Hepatocyte (in vitro differentiated cells): ENCODE data around the gene BICD1. TPM values are rescaled to one million over a fixed set of nuclear protein-coding genes. Genes with fewer than 3 reads are reported as not detected.
"Not testable (repeated sequence)": the region's sequence is repeated elsewhere in the genome, so short reads cannot be mapped to it uniquely, and the experiment has no call there.

Experiments used
- DNase-seq: peaks from one replicate; pipeline ENCODE4 v3.0.0-alpha.2; 2016; ENCODE audit warnings: low spot score
- H2AFZ ChIP-seq: fragments of 200-600 bp; sonication (generic); 2 replicates; pipeline ENCODE4 v1.6.0; 2016; ENCODE audit warnings: antibody characterized with exemption, mild to moderate bottlenecking
- H3K27ac ChIP-seq: fragments of 200-600 bp; sonication (generic); 2 replicates; pipeline ENCODE4 v1.5.1; 2016; ENCODE audit warnings: mild to moderate bottlenecking
- H3K27me3 ChIP-seq: fragments of 200-600 bp; sonication (generic); 2 replicates; pipeline ENCODE4 v1.6.1; 2016
- H3K36me3 ChIP-seq: fragments of 200-600 bp; sonication (generic); replicated peaks from 2 replicates; pipeline ENCODE4 v1.5.1; 2016; ENCODE audit warnings: low read depth; ENCODE audit not compliant: insufficient read depth
- H3K4me1 ChIP-seq: fragments of 200-600 bp; sonication (generic); 2 replicates; pipeline ENCODE4 v1.5.1; 2016; ENCODE audit warnings: mild to moderate bottlenecking, moderate library complexity; ENCODE audit not compliant: insufficient read depth
- H3K4me2 ChIP-seq: fragments of 200-600 bp; sonication (generic); 2 replicates; pipeline ENCODE4 v1.6.0; 2016
- H3K4me3 ChIP-seq: fragments of 200-600 bp; sonication (generic); 2 replicates; pipeline ENCODE4 v1.5.1; 2016; ENCODE audit warnings: mild to moderate bottlenecking
- H3K79me2 ChIP-seq: fragments of 200-600 bp; sonication (generic); 2 replicates; pipeline ENCODE4 v1.6.0; 2017; ENCODE audit warnings: mild to moderate bottlenecking
- H3K9me2 ChIP-seq: fragments of 200-600 bp; sonication (generic); replicated peaks from 2 replicates; pipeline ENCODE4 v1.6.0; 2017; ENCODE audit warnings: mild to moderate bottlenecking; ENCODE audit not compliant: insufficient read depth
- H3K9me3 ChIP-seq: fragments of 200-600 bp; sonication (generic); 2 replicates; pipeline ENCODE4 v1.5.1; 2016; ENCODE audit warnings: low read depth, mild to moderate bottlenecking
- H4K20me1 ChIP-seq: fragments of 200-600 bp; sonication (generic); 2 replicates; pipeline ENCODE4 v1.6.0; 2016; ENCODE audit warnings: mild to moderate bottlenecking; ENCODE audit not compliant: insufficient read depth, poor library complexity, severe bottlenecking
- EZH2 ChIP-seq: fragments of 200-600 bp; sonication (generic); IDR thresholded peaks from 2 replicates; pipeline ENCODE4 v1.6.1; 2016; ENCODE audit warnings: antibody characterized with exemption, mild to moderate bottlenecking, borderline replicate concordance
- EZH2phosphoT487 ChIP-seq: fragments of 200-600 bp; sonication (generic); IDR thresholded peaks from one replicate; pipeline ENCODE4 v1.6.1; 2018; ENCODE audit warnings: antibody characterized with exemption, mild to moderate bottlenecking, low read depth, moderate library complexity; ENCODE audit not compliant: unreplicated experiment, severe bottlenecking
- WGBS: methylation state at CpG from one replicate; pipeline ENCODE4 v1.1.6; 2016; ENCODE audit warnings: low lambda C conversion rate; ENCODE audit errors: missing lambda C conversion rate; 5-methylcytosine and 5-hydroxymethylcytosine counted together
- polyA plus RNA-seq: library from polyadenylated mRNA; unstranded; fragments of >200 nt; fragmentation: Nextera tagmentation; extraction: Ambion mirVana; gene quantifications from 2 replicates; pipeline ENCODE4 v1.2.1, GENCODE V29; 2016
- total RNA-seq: library from RNA; depleted of rRNA; stranded (reverse); fragments of >200 nt; gene quantifications from 2 replicates; pipeline ENCODE4 v1.2.3, GENCODE V29; 2014
- TF ChIP-seq, protein P1 (sequence below): fragments of 200-600 bp; sonication (generic); IDR thresholded peaks from 2 replicates; pipeline ENCODE4 v1.5.1; 2016; ENCODE audit warnings: antibody characterized with exemption, mild to moderate bottlenecking; ENCODE audit not compliant: poor library complexity

Gene BICD1
- total and polyA plus RNA-seq, 2 experiments from 2014 or later: 19.7 to 23.6 TPM

GRCh38 chr12:32226768-32227167 lies 120.1 kb downstream of the BICD1 start:
- TF ChIP-seq EZH2: no peak
- TF ChIP-seq, protein P1, sequence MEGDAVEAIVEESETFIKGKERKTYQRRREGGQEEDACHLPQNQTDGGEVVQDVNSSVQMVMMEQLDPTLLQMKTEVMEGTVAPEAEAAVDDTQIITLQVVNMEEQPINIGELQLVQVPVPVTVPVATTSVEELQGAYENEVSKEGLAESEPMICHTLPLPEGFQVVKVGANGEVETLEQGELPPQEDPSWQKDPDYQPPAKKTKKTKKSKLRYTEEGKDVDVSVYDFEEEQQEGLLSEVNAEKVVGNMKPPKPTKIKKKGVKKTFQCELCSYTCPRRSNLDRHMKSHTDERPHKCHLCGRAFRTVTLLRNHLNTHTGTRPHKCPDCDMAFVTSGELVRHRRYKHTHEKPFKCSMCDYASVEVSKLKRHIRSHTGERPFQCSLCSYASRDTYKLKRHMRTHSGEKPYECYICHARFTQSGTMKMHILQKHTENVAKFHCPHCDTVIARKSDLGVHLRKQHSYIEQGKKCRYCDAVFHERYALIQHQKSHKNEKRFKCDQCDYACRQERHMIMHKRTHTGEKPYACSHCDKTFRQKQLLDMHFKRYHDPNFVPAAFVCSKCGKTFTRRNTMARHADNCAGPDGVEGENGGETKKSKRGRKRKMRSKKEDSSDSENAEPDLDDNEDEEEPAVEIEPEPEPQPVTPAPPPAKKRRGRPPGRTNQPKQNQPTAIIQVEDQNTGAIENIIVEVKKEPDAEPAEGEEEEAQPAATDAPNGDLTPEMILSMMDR: no peak
- TF ChIP-seq EZH2phosphoT487: no peak
- Histone ChIP-seq H3K27me3 (no peaks in the 10 kb centered on the region), H3K4me1 (no peaks in the 10 kb centered on the region), H2AFZ (no peak overlapping the region), H3K27ac (no peak overlapping the region), H3K9me3 (no peaks in the 10 kb centered on the region), H3K4me3 (no peak overlapping the region), H3K9me2 (no peaks in the 10 kb centered on the region), H4K20me1 (no peaks in the 10 kb centered on the region), H3K36me3 (no peaks in the 10 kb centered on the region), H3K4me2 (no peak overlapping the region), H3K79me2 (peaks cover 3% of the 10 kb centered on the region)
- no peak for DNase-seq
- 73% methylated on average over 5 of the region's 5 CpGs for WGBS

GRCh38 chr12:32229971-32230612 lies 123.4 kb downstream of the BICD1 start:
- no peaks in the 10 kb centered on the region for H3K4me1 ChIP-seq
- peaks cover 6% of the 10 kb centered on the region for H3K79me2 ChIP-seq
- H3K27me3 ChIP-seq: no peaks in the 10 kb centered on the region
- no peak overlapping the region for H3K4me2 ChIP-seq
- no peaks in the 10 kb centered on the region for H3K36me3 ChIP-seq
- H3K4me3 ChIP-seq: no peak overlapping the region
- no peak for DNase-seq
- H3K9me3 ChIP-seq: no peaks in the 10 kb centered on the region
- H2AFZ ChIP-seq: no peak overlapping the region
- TF ChIP-seq, protein P1: no peak
- TF ChIP-seq EZH2phosphoT487 (no peak), EZH2 (no peak)
- 77% methylated on average over 4 of the region's 4 CpGs for WGBS
- H4K20me1 ChIP-seq: no peaks in the 10 kb centered on the region
- H3K27ac ChIP-seq: no peak overlapping the region
- no peaks in the 10 kb centered on the region for H3K9me2 ChIP-seq

GRCh38 chr12:32230613-32230993 lies 124.0 kb downstream of the BICD1 start:
- 76% methylated on average over 3 of the region's 3 CpGs for WGBS
- H3K36me3 ChIP-seq: no peaks in the 10 kb centered on the region
- H3K27ac ChIP-seq: no peak overlapping the region
- H3K9me3 ChIP-seq: no peaks in the 10 kb centered on the region
- no peak overlapping the region for H3K4me3 ChIP-seq
- H3K27me3 ChIP-seq: no peaks in the 10 kb centered on the region
- H3K79me2 ChIP-seq: peaks cover 6% of the 10 kb centered on the region
- H3K4me1 ChIP-seq: no peaks in the 10 kb centered on the region
- DNase-seq: no peak
- H2AFZ ChIP-seq: no peak overlapping the region
- TF ChIP-seq EZH2 (no peak), EZH2phosphoT487 (no peak)
- TF ChIP-seq, protein P1: no peak
- no peaks in the 10 kb centered on the region for H4K20me1 ChIP-seq
- no peaks in the 10 kb centered on the region for H3K9me2 ChIP-seq
- no peak overlapping the region for H3K4me2 ChIP-seq

GRCh38 chr12:32231361-32231760 lies 124.7 kb downstream of the BICD1 start:
- H3K4me3 ChIP-seq, H3K36me3 ChIP-seq, H3K79me2 ChIP-seq, H3K27me3 ChIP-seq, H3K4me2 ChIP-seq, H3K9me2 ChIP-seq, H3K27ac ChIP-seq, H2AFZ ChIP-seq, DNase-seq, H4K20me1 ChIP-seq, H3K9me3 ChIP-seq, H3K4me1 ChIP-seq: not testable (repeated sequence)
- 70% methylated on average over 1 of the region's 2 CpGs for whole genome bisulfite sequencing
